ENCODE measurements around the gene LRG1.

The LRG1 gene

DNA sequence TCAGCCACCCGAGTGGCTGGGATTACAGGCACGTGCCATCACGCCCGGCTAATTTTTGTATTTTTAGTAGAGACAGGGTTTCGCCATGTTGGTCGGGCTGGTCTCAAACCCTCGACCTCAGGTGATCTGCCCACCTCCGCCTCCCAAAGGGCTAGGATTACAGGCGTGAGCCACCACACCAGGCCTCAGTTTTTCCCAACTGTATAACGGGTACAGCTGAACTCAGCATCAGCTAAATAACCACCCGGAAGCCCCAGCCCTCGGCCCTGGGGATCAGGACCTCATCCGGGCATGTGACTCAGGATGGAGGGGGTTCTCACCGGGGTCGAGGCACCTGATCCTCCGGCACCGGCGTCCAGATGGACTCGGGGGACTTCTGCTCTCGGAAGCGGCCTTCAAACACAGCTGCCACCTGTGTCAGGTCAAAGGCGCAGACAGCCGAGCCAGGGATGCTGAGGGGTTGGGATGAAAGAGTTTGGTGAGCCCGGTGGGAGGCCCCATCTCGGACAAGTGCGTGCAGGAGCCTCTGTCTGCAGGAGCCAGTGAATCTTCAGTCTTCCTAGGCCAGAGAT is 10.7 kb upstream of the LRG1 start:
- H4K20me1 ChIP-seq (ENCODE audit: low read depth, low read length): no peaks in the 10 kb centered on the region
- no peak overlapping the region for H3K4me2 ChIP-seq (ENCODE audit: low read depth, low read length, poor library complexity, severe bottlenecking)
- H2AFZ ChIP-seq (ENCODE audit: low read depth, low read length, severe bottlenecking): no peak overlapping the region
- no peaks in the 10 kb centered on the region for H3K27me3 ChIP-seq (ENCODE audit: low read length)
- no peaks in the 10 kb centered on the region for H3K9me3 ChIP-seq (ENCODE audit: insufficient read depth, low read length)
- no peak overlapping the region for H3K27ac ChIP-seq (ENCODE audit: low read depth, low read length)
- H3K79me2 ChIP-seq (ENCODE audit: insufficient read depth, low read length): no peaks in the 10 kb centered on the region
- no peaks in the 10 kb centered on the region for H3K36me3 ChIP-seq (ENCODE audit: low read length)
- H3F3A ChIP-seq (ENCODE audit: insufficient read depth): no peaks in the 10 kb centered on the region
- H3K9me2 ChIP-seq (replicated peaks; ENCODE audit: insufficient read depth, low read length): no peaks in the 10 kb centered on the region
- no peak overlapping the region for H3K9ac ChIP-seq (ENCODE audit: low read length)
- H3K4me3 ChIP-seq (ENCODE audit: insufficient read depth, low read length, poor library complexity, severe bottlenecking): no peak overlapping the region
- TF ChIP-seq EZH2phosphoT487 (conservative IDR thresholded peaks at IDR 0.05; ENCODE audit: low read length): no peak
- TF ChIP-seq, protein P1, sequence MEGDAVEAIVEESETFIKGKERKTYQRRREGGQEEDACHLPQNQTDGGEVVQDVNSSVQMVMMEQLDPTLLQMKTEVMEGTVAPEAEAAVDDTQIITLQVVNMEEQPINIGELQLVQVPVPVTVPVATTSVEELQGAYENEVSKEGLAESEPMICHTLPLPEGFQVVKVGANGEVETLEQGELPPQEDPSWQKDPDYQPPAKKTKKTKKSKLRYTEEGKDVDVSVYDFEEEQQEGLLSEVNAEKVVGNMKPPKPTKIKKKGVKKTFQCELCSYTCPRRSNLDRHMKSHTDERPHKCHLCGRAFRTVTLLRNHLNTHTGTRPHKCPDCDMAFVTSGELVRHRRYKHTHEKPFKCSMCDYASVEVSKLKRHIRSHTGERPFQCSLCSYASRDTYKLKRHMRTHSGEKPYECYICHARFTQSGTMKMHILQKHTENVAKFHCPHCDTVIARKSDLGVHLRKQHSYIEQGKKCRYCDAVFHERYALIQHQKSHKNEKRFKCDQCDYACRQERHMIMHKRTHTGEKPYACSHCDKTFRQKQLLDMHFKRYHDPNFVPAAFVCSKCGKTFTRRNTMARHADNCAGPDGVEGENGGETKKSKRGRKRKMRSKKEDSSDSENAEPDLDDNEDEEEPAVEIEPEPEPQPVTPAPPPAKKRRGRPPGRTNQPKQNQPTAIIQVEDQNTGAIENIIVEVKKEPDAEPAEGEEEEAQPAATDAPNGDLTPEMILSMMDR (IDR thresholded peaks at IDR 0.05; ENCODE audit: insufficient read depth, low read length, poor library complexity, severe bottlenecking): no peak

DNA sequence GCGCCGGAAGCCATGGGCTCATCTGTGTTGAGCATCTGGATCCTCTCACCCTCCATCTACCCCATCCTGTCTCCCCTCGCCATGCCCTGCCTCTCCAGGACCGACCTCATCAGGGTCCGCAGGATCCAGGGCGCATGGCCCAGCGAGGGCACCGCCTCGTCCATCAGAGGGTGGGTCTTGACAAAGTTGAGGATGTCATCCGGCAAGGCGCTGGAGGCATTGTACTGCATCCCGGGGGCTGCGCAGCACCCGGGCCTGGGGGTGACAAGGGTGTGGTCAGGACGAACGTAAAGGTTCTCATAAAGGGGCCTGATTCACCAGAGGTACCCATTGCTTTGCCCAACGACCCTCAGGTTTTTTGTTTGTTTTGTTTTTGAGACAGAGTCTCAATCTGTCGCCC is 10.2 kb upstream of the LRG1 start:
- Histone ChIP-seq H3K27me3 (ENCODE audit: low read length) (no peaks in the 10 kb centered on the region), H2AFZ (ENCODE audit: low read depth, low read length, severe bottlenecking) (no peak overlapping the region), H3K36me3 (ENCODE audit: low read length) (no peaks in the 10 kb centered on the region)

DNA sequence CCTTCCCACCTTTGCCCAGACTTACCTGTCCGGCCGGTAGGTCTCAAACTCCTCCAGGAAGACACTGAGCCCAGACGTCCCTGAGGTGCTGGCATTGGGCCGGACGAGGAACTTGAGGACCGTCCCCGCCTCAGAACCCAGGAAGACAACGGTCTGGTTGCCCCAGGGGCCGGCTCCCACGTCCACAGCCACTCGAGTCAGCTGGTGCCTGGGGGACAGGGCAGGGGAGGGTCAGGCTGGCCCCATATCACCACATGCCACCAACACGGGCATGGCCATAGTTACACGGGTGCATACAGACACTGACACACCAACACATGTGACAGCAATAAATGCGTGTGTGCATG is 8.4 kb upstream of the LRG1 start:
- Histone ChIP-seq H3K9ac (ENCODE audit: low read length) (no peak overlapping the region), H3K27ac (ENCODE audit: low read depth, low read length) (no peak overlapping the region), H3K4me2 (ENCODE audit: low read depth, low read length, poor library complexity, severe bottlenecking) (no peak overlapping the region), H3K9me2 (replicated peaks; ENCODE audit: insufficient read depth, low read length) (no peaks in the 10 kb centered on the region), H3K79me2 (ENCODE audit: insufficient read depth, low read length) (no peaks in the 10 kb centered on the region), H4K20me1 (ENCODE audit: low read depth, low read length) (no peaks in the 10 kb centered on the region), H3K36me3 (ENCODE audit: low read length) (no peaks in the 10 kb centered on the region), H3F3A (ENCODE audit: insufficient read depth) (no peaks in the 10 kb centered on the region), H3K4me3 (ENCODE audit: insufficient read depth, low read length, poor library complexity, severe bottlenecking) (no peak overlapping the region), H3K9me3 (ENCODE audit: insufficient read depth, low read length) (no peaks in the 10 kb centered on the region), H3K27me3 (ENCODE audit: low read length) (no peaks in the 10 kb centered on the region), H2AFZ (ENCODE audit: low read depth, low read length, severe bottlenecking) (no peak overlapping the region)
- TF ChIP-seq, protein P1 (IDR thresholded peaks at IDR 0.05; ENCODE audit: insufficient read depth, low read length, poor library complexity, severe bottlenecking): no peak
- TF ChIP-seq EZH2phosphoT487 (conservative IDR thresholded peaks at IDR 0.05; ENCODE audit: low read length): no peak

More for the DNA sequence above, 10.2 kb upstream of the LRG1 start:
- no peak overlapping the region for H3K9ac ChIP-seq (ENCODE audit: low read length)
- H3K9me2 ChIP-seq (replicated peaks; ENCODE audit: insufficient read depth, low read length): no peaks in the 10 kb centered on the region
- no peaks in the 10 kb centered on the region for H4K20me1 ChIP-seq (ENCODE audit: low read depth, low read length)
- H3K4me2 ChIP-seq (ENCODE audit: low read depth, low read length, poor library complexity, severe bottlenecking): no peak overlapping the region
- no peak overlapping the region for H3K27ac ChIP-seq (ENCODE audit: low read depth, low read length)
- no peaks in the 10 kb centered on the region for H3F3A ChIP-seq (ENCODE audit: insufficient read depth)
- no peak overlapping the region for H3K4me3 ChIP-seq (ENCODE audit: insufficient read depth, low read length, poor library complexity, severe bottlenecking)
- TF ChIP-seq, protein P1 (IDR thresholded peaks at IDR 0.05; ENCODE audit: insufficient read depth, low read length, poor library complexity, severe bottlenecking): no peak
- TF ChIP-seq EZH2phosphoT487 (conservative IDR thresholded peaks at IDR 0.05; ENCODE audit: low read length): no peak
- H3K79me2 ChIP-seq (ENCODE audit: insufficient read depth, low read length): no peaks in the 10 kb centered on the region
- no peaks in the 10 kb centered on the region for H3K9me3 ChIP-seq (ENCODE audit: insufficient read depth, low read length)
